ENCODE data around the gene HELLS. TPM values are rescaled to one million over a fixed set of nuclear protein-coding genes. Genes with fewer than 3 reads are reported as not detected.

HELLS gene
- total and polyA plus RNA-seq, 10 of the 15 experiments (the other 5 are each of a cell fraction or from before 2014, with no cell fraction given), result 33.9 to 159 (median 123) TPM

DNA sequence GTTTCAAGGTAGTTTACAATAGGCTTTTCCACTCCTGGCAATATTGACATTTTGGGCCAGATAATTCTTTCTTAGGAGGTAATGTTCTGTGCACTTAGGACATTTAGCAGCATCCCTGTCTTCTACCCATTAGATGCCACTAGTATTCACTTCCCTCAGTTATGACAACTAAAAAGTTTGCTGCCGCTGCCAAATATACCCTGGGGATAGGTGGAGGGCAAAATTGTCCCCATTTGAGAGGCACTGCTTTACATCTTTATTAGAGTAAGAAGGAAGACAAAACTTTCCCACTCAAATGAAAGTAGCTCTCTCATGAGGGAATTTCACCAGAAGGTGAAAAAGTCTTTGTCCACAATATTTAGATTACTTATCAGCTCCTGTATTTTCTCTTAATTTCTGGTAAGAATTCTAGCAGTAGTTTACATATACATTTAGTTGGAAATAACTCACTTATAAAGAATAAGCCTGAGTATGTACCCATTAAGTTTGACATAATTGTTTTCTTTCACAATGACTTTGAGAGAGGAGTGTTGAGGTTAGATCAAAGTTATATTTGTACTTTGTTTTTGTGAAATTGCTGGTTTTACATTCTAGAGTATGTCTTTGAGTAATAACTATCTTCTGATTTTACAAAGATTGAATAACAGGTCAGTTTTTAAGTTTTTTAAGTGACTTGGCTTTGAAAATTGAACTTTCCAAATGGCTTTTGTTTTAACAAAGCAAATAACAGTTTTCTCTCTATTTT, 46.0 kb downstream of the HELLS start (continued):
- TF ChIP-seq, protein P1, sequence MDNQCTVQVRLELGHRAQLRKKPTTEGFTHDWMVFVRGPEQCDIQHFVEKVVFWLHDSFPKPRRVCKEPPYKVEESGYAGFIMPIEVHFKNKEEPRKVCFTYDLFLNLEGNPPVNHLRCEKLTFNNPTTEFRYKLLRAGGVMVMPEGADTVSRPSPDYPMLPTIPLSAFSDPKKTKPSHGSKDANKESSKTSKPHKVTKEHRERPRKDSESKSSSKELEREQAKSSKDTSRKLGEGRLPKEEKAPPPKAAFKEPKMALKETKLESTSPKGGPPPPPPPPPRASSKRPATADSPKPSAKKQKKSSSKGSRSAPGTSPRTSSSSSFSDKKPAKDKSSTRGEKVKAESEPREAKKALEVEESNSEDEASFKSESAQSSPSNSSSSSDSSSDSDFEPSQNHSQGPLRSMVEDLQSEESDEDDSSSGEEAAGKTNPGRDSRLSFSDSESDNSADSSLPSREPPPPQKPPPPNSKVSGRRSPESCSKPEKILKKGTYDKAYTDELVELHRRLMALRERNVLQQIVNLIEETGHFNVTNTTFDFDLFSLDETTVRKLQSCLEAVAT (IDR thresholded peaks at IDR 0.05), result 0 out of 2 replicates have a peak, but pooled peaks have one; percentile 24
- TF ChIP-seq CEBPB (IDR thresholded peaks at IDR 0.05; ENCODE audit: borderline replicate concordance in 1 of 2, low read depth in 2 of 2, low read length in 2 of 2), result peak in 1 of 2 experiments; percentile 85; a peak in 2 of 4 replicates
- TF ChIP-seq TBL1XR1 (IDR thresholded peaks at IDR 0.05; ENCODE audit: low read depth, low read length), result peak; percentile 75; the same call in 1 of the 2 replicates
- TF ChIP-seq RELA (IDR thresholded peaks at IDR 0.05; ENCODE audit: borderline replicate concordance, partially characterized antibody), result no peak
- no peak for TF ChIP-seq POLR2AphosphoS5 (IDR thresholded peaks at IDR 0.05; ENCODE audit: low read length)
- peak; percentile 91 for TF ChIP-seq BACH1 (IDR thresholded peaks at IDR 0.05; ENCODE audit: borderline replicate concordance)
- TF ChIP-seq MEF2B (IDR thresholded peaks at IDR 0.05; ENCODE audit: partially characterized antibody, poor library complexity, severe bottlenecking), result peak; percentile 81
- TF ChIP-seq RUNX3 (IDR thresholded peaks at IDR 0.05; ENCODE audit: low read length), result peak; percentile 99
- TF ChIP-seq BHLHE40 (IDR thresholded peaks at IDR 0.05; ENCODE audit: borderline replicate concordance in 1 of 2, low read depth in 2 of 2, low read length in 1 of 2), result peak; percentile 62 to 67; a peak in 3 of 4 replicates
- TF ChIP-seq FOXM1 (IDR thresholded peaks at IDR 0.05; ENCODE audit: low read depth, low read length), result peak; percentile 96
- TF ChIP-seq IKZF2 (IDR thresholded peaks at IDR 0.05), result peak; percentile 66 to 73; a peak in 3 of 4 replicates
- no peak for TF ChIP-seq FOS (IDR thresholded peaks at IDR 0.05; ENCODE audit: borderline replicate concordance, extremely low read depth, insufficient read length)
- TF ChIP-seq TCF7 (IDR thresholded peaks at IDR 0.05; ENCODE audit: borderline replicate concordance), result peak; percentile 99
- TF ChIP-seq NFIC (IDR thresholded peaks at IDR 0.05; ENCODE audit: low read depth, low read length), result peak; percentile 99
- peak; percentile 99 for TF ChIP-seq MTA2 (IDR thresholded peaks at IDR 0.05; ENCODE audit: low read depth)
- TF ChIP-seq SRF (IDR thresholded peaks at IDR 0.05; ENCODE audit: low read depth in 2 of 2, low read length in 2 of 2), result peak in 1 of 2 experiments; percentile 26; a peak in 1 of 4 replicates
- TF ChIP-seq MXI1 (IDR thresholded peaks at IDR 0.05; ENCODE audit: low read depth, low read length), result peak; percentile 36; the same call in 1 of the 2 replicates
- peak; percentile 96 for TF ChIP-seq ATF2 (IDR thresholded peaks at IDR 0.05; ENCODE audit: low read length)
- peak; percentile 86; the same call in 1 of the 2 replicates for TF ChIP-seq MTA3 (IDR thresholded peaks at IDR 0.05; ENCODE audit: borderline replicate concordance, low read length)
- peak; percentile 80 for TF ChIP-seq CREM (IDR thresholded peaks at IDR 0.05; ENCODE audit: low read depth)
- TF ChIP-seq ZNF217 (IDR thresholded peaks at IDR 0.05), result peak; percentile 90; the same call in 1 of the 2 replicates
- TF ChIP-seq NRF1 (conservative IDR thresholded peaks at IDR 0.05; ENCODE audit: low read depth, low read length), result no peak
- TF ChIP-seq CEBPZ (IDR thresholded peaks at IDR 0.05; ENCODE audit: low read depth, low read length), result no peak
- TF ChIP-seq GABPA (IDR thresholded peaks at IDR 0.05; ENCODE audit: low read depth), result peak; percentile 69
- peak; percentile 88 for TF ChIP-seq ATF7 (IDR thresholded peaks at IDR 0.05; ENCODE audit: low read depth)

All from GM12878 (cell line).